ENCODE data around the gene PLA2G4D. TPM values are rescaled to one million over a fixed set of nuclear protein-coding genes. Genes with fewer than 3 reads are reported as not detected.

PLA2G4D gene
- total and polyA plus RNA-seq, 10 of the 15 experiments (the other 5 are each of a cell fraction or from before 2014, with no cell fraction given) = 0.03 TPM; not detected in 9

GRCh38 chr15:42119446-42119760 lies 25.0 kb upstream of the PLA2G4D start:
- Histone ChIP-seq H3K4me3 (no peak overlapping the region), H3K9ac (ENCODE audit: control insufficient read depth, insufficient read depth, low read length) (no peak overlapping the region), H3K4me2 (ENCODE audit: control insufficient read depth, insufficient read depth) (no peak overlapping the region), H3K27me3 (replicated peaks in 1 of 2; ENCODE audit: control insufficient read depth in 2 of 2, insufficient read depth in 2 of 2, low read length in 1 of 2) (no peaks in the 10 kb centered on the region; a peak in 1 of 4 replicates), H3K4me1 (ENCODE audit: control insufficient read depth, insufficient read depth, low read length) (no peaks in the 10 kb centered on the region), H3K79me2 (ENCODE audit: control insufficient read depth, insufficient read depth, low read length) (no peaks in the 10 kb centered on the region), H4K20me1 (ENCODE audit: control insufficient read depth, insufficient read depth) (no peaks in the 10 kb centered on the region), H2AFZ (ENCODE audit: control insufficient read depth, low read depth, low read length) (no peak overlapping the region), H3K9me3 (replicated peaks; ENCODE audit: control insufficient read depth, insufficient read depth, low read length) (no peaks in the 10 kb centered on the region), H3K27ac (ENCODE audit: control insufficient read depth, insufficient read depth) (no peak overlapping the region), H3K36me3 (ENCODE audit: control insufficient read depth in 2 of 2, insufficient read depth in 2 of 2, low read length in 1 of 2) (no peaks in the 10 kb centered on the region)
- POLR2A ChIA-PET = no interaction called here
- FAIRE-seq (no peak), DNase-seq (ENCODE audit: low read depth, low spot score) (no peak), ATAC-seq (no peak)
- WGBS (ENCODE audit: insufficient coverage, insufficient replicate concordance, low lambda C conversion rate, missing lambda C conversion rate) = 2% methylated on average over 5 of the region's 5 CpGs
- in situ Hi-C loops (cut with MboI) (no loop called here), intact Hi-C loops (cut with micrococcal nuclease; ENCODE audit: unreplicated experiment) (no loop called here)
- no TSS peak for BruUV-seq (replicated peaks)
- TF ChIP-seq IKZF2 (IDR thresholded peaks at IDR 0.05) (no peak), ESRRA (IDR thresholded peaks at IDR 0.05; ENCODE audit: low read length) (no peak), ZNF622 (IDR thresholded peaks at IDR 0.05) (no peak)
- CTCF ChIA-PET = interaction anchor here (1.0 to 3.7 kb wide), 2 partner anchors 17 to 19 kb away, joined by 3 to 13 read pairs; no protein-coding TSS in a partner anchor
- RAD21 ChIA-PET (ENCODE audit: unreplicated experiment) = interaction anchor here (0.6 kb wide), 1 partner anchor 1365 kb away, joined by 4 read pairs; no protein-coding TSS in a partner anchor
- SMC1A ChIA-PET (ENCODE audit: uncharacterized antibody, unreplicated experiment) = interaction anchor here (1.6 kb wide), 1 partner anchor 33 kb away, joined by 3 read pairs; no protein-coding TSS in a partner anchor

GRCh38 chr15:42118650-42119445 lies 24.5 kb upstream of the PLA2G4D start:
- DNase-seq (ENCODE audit: low read depth, low spot score) = no peak
- Histone ChIP-seq H3K4me1 (ENCODE audit: control insufficient read depth, insufficient read depth, low read length) (no peaks in the 10 kb centered on the region), H3K36me3 (ENCODE audit: control insufficient read depth in 2 of 2, insufficient read depth in 2 of 2, low read length in 1 of 2) (no peaks in the 10 kb centered on the region), H4K20me1 (ENCODE audit: control insufficient read depth, insufficient read depth) (no peaks in the 10 kb centered on the region), H3K9me3 (replicated peaks; ENCODE audit: control insufficient read depth, insufficient read depth, low read length) (no peaks in the 10 kb centered on the region), H3K4me2 (ENCODE audit: control insufficient read depth, insufficient read depth) (no peak overlapping the region), H3K27ac (ENCODE audit: control insufficient read depth, insufficient read depth) (no peak overlapping the region), H3K79me2 (ENCODE audit: control insufficient read depth, insufficient read depth, low read length) (no peaks in the 10 kb centered on the region), H3K27me3 (replicated peaks in 1 of 2; ENCODE audit: control insufficient read depth in 2 of 2, insufficient read depth in 2 of 2, low read length in 1 of 2) (no peaks in the 10 kb centered on the region; a peak in 1 of 4 replicates), H3K4me3 (no peak overlapping the region), H2AFZ (ENCODE audit: control insufficient read depth, low read depth, low read length) (no peak overlapping the region), H3K9ac (ENCODE audit: control insufficient read depth, insufficient read depth, low read length) (no peak overlapping the region)
- WGBS (ENCODE audit: insufficient coverage, insufficient replicate concordance, low lambda C conversion rate, missing lambda C conversion rate) = 44% methylated on average over 10 of the region's 10 CpGs
- FAIRE-seq = no peak
- no TSS peak for BruUV-seq (replicated peaks)
- ChIA-PET CTCF (interaction anchor here (1.0 to 3.7 kb wide), 3 partner anchors 16 to 20 kb away, joined by 3 to 13 read pairs (median 4); no protein-coding TSS in a partner anchor), SMC1A (ENCODE audit: uncharacterized antibody, unreplicated experiment) (interaction anchor here (1.6 kb wide), 1 partner anchor 33 kb away, joined by 3 read pairs; no protein-coding TSS in a partner anchor), RAD21 (ENCODE audit: unreplicated experiment) (interaction anchor here (0.6 to 1.1 kb wide), 2 partner anchors 9 to 1365 kb away, joined by 4 read pairs; no protein-coding TSS in a partner anchor), POLR2A (no interaction called here)
- intact Hi-C loops (cut with micrococcal nuclease; ENCODE audit: unreplicated experiment) = no loop called here
- in situ Hi-C loops (cut with MboI) = no loop called here
- no peak for ATAC-seq
- TF ChIP-seq E4F1 (IDR thresholded peaks at IDR 0.05; ENCODE audit: borderline replicate concordance, partially characterized antibody) (no peak), NFXL1 (IDR thresholded peaks at IDR 0.05; ENCODE audit: borderline replicate concordance) (no peak), TARDBP (IDR thresholded peaks at IDR 0.05; ENCODE audit: borderline replicate concordance) (no peak), ASH2L (IDR thresholded peaks at IDR 0.05; ENCODE audit: borderline replicate concordance, low read depth) (no peak), HDAC2 (IDR thresholded peaks at IDR 0.05) (no peak), BCL11A (IDR thresholded peaks at IDR 0.05; ENCODE audit: low read depth, low read length) (no peak), ZNF687 (IDR thresholded peaks at IDR 0.05) (no peak)

All from GM12878 (cell line).